GM12864 (cell line): Measurements from ENCODE around the gene SPATA6L.

Experiments used
- DNase-seq: peaks from one replicate; pipeline ENCODE4 v3.0.0-alpha.2; 2011; ENCODE audit warnings: low read depth
- H3K4me3 ChIP-seq: 2 replicates; pipeline ENCODE4 v1.5.1; 2011; ENCODE audit warnings: mild to moderate bottlenecking, low read depth, low read length, control low read depth
- TF ChIP-seq, protein P1 (sequence below): IDR thresholded peaks from 2 replicates; pipeline ENCODE4 v1.5.1; 2011; ENCODE audit warnings: low read depth, mild to moderate bottlenecking, moderate library complexity, low read length, control low read depth, inconsistent platforms; ENCODE audit errors: missing control alignments

Gene SPATA6L

DNA sequence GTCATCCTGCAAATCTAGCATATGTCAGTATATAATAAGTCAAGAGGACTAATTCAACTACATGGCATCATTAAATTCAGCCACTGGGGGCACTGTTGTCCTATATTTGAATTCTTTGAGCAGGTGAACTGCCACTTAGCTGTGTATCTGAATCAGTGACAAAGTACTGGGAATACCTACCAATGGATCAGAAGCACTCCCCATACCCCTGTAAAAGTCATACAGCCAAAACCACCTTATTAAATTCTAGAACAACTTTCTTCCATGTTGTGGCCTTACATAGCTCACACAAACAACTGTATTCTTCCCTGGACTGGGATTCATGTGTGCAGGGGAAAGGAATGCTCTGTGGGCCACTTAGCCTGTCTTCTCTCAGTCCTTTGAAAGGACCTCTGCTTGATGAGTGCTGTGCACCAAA is 61.6 kb downstream of the SPATA6L start:
- no peak overlapping the region for H3K4me3 ChIP-seq
- TF ChIP-seq, protein P1, sequence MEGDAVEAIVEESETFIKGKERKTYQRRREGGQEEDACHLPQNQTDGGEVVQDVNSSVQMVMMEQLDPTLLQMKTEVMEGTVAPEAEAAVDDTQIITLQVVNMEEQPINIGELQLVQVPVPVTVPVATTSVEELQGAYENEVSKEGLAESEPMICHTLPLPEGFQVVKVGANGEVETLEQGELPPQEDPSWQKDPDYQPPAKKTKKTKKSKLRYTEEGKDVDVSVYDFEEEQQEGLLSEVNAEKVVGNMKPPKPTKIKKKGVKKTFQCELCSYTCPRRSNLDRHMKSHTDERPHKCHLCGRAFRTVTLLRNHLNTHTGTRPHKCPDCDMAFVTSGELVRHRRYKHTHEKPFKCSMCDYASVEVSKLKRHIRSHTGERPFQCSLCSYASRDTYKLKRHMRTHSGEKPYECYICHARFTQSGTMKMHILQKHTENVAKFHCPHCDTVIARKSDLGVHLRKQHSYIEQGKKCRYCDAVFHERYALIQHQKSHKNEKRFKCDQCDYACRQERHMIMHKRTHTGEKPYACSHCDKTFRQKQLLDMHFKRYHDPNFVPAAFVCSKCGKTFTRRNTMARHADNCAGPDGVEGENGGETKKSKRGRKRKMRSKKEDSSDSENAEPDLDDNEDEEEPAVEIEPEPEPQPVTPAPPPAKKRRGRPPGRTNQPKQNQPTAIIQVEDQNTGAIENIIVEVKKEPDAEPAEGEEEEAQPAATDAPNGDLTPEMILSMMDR, result peak; percentile 52
- peak; percentile 66 for DNase-seq

DNA sequence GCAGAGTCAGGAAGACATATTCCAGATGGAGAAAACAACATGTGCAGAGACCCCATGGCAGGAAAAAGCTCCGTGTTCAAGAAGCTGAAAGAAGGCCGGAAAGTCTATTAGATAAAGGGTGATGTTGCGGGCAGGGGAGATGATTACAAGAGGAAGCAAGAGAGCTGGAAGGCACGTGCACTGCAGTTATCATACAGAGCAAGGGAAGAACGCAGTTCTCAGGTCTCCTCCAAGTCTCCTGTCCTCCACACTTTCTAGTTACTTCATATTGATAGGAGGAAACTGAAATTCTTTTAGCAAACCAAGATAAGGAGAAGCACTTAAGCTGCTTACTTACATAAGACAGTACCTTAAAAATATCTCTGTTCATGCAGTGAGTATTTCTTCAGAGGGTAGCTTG is 62.5 kb downstream of the SPATA6L start:
- no peak overlapping the region for H3K4me3 ChIP-seq
- TF ChIP-seq, protein P1, result no peak
- DNase-seq, result no peak

DNA sequence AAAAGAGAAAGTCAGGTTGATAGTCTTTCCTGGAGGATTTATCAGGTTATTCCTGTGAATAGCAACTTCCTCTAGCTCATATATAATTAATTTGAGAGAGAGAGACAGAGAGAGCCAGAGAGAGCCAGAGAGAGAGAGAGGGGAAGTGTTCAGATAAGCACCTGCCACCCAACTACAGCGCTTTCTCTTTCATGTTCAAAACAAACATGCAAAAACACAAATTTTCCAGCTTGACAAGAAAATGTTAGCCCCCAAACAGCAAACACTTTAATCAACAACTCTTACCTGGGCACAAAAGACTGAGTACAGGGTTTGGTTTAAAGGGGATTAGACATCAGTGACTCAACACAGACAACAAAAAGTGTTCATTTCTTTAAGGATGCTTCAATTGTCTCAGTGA is 65.9 kb downstream of the SPATA6L start:
- TF ChIP-seq, protein P1, result no peak
- DNase-seq, result no peak
- H3K4me3 ChIP-seq, result no peak overlapping the region

DNA sequence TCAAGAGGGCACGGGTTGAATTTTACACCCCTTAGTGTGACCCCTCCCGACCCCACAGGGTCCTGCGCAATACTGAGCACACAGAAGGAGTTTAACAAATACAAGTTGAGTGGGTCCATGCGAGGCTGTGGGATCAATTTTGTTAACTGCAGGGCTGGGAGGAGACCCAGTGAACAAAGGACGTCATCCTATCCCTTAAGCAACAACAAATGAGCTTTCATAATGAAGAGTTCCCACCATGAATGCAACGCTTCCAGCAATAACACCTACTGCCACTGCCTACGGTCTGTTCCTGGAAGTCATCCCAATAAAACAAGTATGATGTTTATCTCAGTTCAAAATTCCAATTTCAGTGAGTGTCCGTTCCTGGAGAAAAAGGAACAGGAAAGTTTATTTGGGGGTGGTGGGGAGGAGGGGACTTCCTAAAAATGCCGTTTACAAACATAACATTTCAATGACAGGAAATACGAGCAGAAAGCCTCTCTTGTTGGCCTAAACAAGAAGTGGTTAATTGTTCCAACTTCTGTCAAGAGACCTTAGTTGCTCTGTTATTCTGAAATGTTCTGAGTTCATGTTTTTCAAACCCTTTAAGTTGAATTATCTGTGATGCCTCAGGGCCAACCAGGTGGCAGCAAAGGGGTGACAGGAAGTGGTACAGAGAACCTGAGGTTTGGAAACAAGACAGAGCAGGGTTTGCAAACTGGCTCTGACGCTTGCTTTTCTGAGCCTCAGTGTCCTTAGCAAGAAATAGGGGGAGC is 69.9 kb downstream of the SPATA6L start:
- TF ChIP-seq, protein P1, result peak; percentile 7
- H3K4me3 ChIP-seq, result no peak overlapping the region
- peak; percentile 18 for DNase-seq

DNA sequence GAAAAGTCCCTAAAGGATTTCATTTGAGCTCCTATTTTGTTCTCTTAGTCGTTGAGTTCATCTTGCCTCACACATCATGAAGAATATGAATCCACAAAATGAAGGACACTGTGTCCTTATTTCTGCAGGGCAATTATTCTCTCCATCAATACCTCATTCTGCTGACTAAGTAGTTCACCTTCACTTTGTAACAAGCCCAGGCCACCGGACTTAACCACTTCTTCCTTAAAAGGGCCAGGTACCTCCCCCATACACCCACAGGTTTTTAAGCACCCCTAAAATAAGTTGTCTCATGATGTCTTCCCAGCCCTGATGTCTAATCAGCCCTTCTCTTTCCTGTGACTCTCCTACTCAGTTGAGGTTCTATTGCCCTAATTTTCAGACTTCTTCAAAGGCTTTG is 71.3 kb downstream of the SPATA6L start:
- DNase-seq, result no peak
- H3K4me3 ChIP-seq, result no peak overlapping the region
- TF ChIP-seq, protein P1, result no peak

DNA sequence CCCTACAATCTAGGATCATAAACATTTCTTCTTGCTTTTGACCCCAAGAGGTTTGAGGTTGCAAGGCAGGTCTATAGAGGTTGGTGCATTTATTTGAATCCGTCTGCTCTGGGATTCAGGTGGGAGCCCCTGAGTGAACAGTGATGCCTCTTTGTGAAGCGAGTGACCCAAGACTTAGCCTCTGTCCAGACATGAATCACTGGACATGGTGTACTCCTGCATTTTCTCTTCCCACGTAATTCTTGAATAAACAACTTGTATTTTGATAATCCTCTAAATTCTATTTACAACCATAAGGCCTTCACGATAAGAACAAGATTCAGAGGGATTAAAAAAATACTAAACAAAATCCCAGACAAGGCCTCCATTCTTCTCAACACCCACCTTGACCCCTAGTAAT is 71.7 kb downstream of the SPATA6L start:
- no peak for DNase-seq
- TF ChIP-seq, protein P1, result no peak
- H3K4me3 ChIP-seq, result no peak overlapping the region

DNA sequence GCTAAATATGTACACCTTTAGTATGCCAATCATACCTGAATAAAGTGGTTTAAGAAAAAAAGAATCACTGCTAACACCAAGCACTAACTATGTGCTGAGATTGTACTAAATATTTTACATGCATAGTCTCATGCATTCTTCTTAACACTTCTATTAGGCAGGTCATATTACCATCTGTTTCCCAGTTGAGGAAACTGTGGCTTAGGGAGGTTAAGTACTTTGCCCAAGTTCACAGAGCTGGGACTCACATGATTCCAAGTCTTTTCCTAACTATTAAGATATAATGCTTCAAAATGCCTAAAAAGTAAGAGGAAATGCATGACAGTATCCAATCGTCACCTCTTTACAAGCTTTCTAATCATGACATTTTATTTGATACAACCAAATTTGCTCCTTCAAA is 73.4 kb downstream of the SPATA6L start:
- no peak for DNase-seq
- TF ChIP-seq, protein P1, result no peak

More for the DNA sequence above, 73.4 kb downstream of the SPATA6L start:
- no peak overlapping the region for H3K4me3 ChIP-seq
